SK-N-MC (cell line): ENCODE measurements around the gene SLC26A3.

Source experiments
- EZH2 ChIP-seq: fragments of 200-600 bp; sonication (generic); IDR thresholded peaks from one replicate; pipeline ENCODE4 v1.6.1; 2017; ENCODE audit warnings: antibody characterized with exemption
- POLR2AphosphoS5 ChIP-seq: IDR thresholded peaks from 2 replicates; pipeline ENCODE4 v1.6.1; 2012; ENCODE audit warnings: mild to moderate bottlenecking, low read depth, low read length, borderline replicate concordance

DNA sequence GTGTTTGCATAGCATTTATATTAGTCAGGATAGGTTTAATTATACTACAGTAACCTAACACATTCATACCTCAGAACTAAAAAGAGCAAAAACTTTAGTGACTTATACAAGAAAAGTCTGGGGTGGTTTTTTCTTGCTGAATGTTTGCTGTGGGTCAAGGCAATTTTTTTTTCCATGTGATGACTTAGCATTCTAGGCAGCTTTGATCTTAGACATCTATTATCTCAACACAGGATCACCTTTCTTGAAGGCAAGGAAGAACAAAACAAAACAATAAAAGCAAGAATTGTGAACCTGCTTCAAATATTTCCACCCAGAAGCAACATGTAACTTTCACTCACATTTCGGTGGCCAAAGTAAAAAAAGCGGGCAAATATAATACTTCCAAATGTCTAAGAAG is 79.8 kb downstream of the SLC26A3 start:
- TF ChIP-seq EZH2 (no peak), POLR2AphosphoS5 (no peak)
